ENCODE data around the gene NUMBL.

Gene NUMBL

GRCh38 chr19:40716031-40716481, 25.6 kb upstream of the NUMBL start:
- peak in 1 of 6 experiments; percentile 56 for DNase-seq

- peak; percentile 86 to 93 (median 92) for DNase-seq
Measured at GRCh38 chr19:40714441-40715299, 24.2 kb upstream of the NUMBL start.

GRCh38 chr19:40713939-40714338, 23.5 kb upstream of the NUMBL start:
- DNase-seq = no peak

- no peak for DNase-seq
Measured at GRCh38 chr19:40709817-40710216, 19.4 kb upstream of the NUMBL start.

- no peak for DNase-seq
Measured at GRCh38 chr19:40707615-40708014, 17.2 kb upstream of the NUMBL start.

GRCh38 chr19:40705950-40706619, 15.6 kb upstream of the NUMBL start:
- DNase-seq = no peak

- no peak for DNase-seq
Measured at GRCh38 chr19:40705362-40705651, 14.9 kb upstream of the NUMBL start.

- DNase-seq = no peak
Measured at GRCh38 chr19:40704491-40705361, 14.3 kb upstream of the NUMBL start.

- DNase-seq = no peak
Measured at GRCh38 chr19:40703029-40703755, 12.7 kb upstream of the NUMBL start.

- DNase-seq = no peak
Measured at GRCh38 chr19:40702337-40703012, 12.0 kb upstream of the NUMBL start.

- no peak for DNase-seq
Measured at GRCh38 chr19:40701758-40702157, 11.3 kb upstream of the NUMBL start.

GRCh38 chr19:40700083-40700482, 9.6 kb upstream of the NUMBL start:
- DNase-seq = no peak

GRCh38 chr19:40697007-40697406, 6.6 kb upstream of the NUMBL start:
- DNase-seq = no peak

GRCh38 chr19:40695881-40696280, 5.4 kb upstream of the NUMBL start:
- DNase-seq = no peak

- DNase-seq = no peak
Measured at GRCh38 chr19:40693896-40694295, 3.4 kb upstream of the NUMBL start.

- no peak for DNase-seq
Measured at GRCh38 chr19:40693150-40693788, 2.8 kb upstream of the NUMBL start.

GRCh38 chr19:40692212-40692551, 1.7 kb upstream of the NUMBL start:
- no peak for DNase-seq

- peak in 1 of 6 experiments; percentile 22 for DNase-seq
Measured at GRCh38 chr19:40691421-40692211, 1.2 kb upstream of the NUMBL start.

GRCh38 chr19:40690693-40691420, 406 bp upstream of the NUMBL start:
- DNase-seq = peak; percentile 60 to 89 (median 85)

Measured in stimulated activated naive CD4-positive, alpha-beta T cell (primary cell).